OCI-LY1 (cell line): ENCODE measurements around the gene CDHR5.

Experiments used
- H2AFZ ChIP-seq: fragments of 200-600 bp; sonication (generic), shearing (Covaris generic); 2 replicates; pipeline ENCODE4 v1.6.0; 2014; ENCODE audit warnings: antibody characterized with exemption, mild to moderate bottlenecking, low read length
- H3F3A ChIP-seq: fragments of 200-600 bp; sonication (generic), shearing (Covaris generic); 2 replicates; pipeline ENCODE4 v1.6.0; 2014; ENCODE audit warnings: mild to moderate bottlenecking, antibody characterized with exemption, low read length, moderate library complexity; ENCODE audit not compliant: insufficient read depth
- H3K27ac ChIP-seq: fragments of 200-600 bp; sonication (generic); 2 replicates; pipeline ENCODE4 v1.5.1; 2014; ENCODE audit warnings: low read length, mixed run types, mild to moderate bottlenecking, low read depth; ENCODE audit not compliant: poor library complexity, severe bottlenecking
- H3K27me3 ChIP-seq: fragments of 200-600 bp; sonication (generic); 2 replicates; pipeline ENCODE4 v1.6.0; 2014; ENCODE audit warnings: antibody characterized with exemption, mild to moderate bottlenecking, low read length, moderate library complexity; ENCODE audit not compliant: insufficient read depth
- H3K36me3 ChIP-seq: fragments of 200-600 bp; sonication (generic); 2 replicates; pipeline ENCODE4 v1.6.1; 2014; ENCODE audit warnings: mild to moderate bottlenecking, antibody characterized with exemption, low read length, moderate library complexity, mixed read lengths; ENCODE audit not compliant: insufficient read depth
- H3K4me1 ChIP-seq: fragments of 200-600 bp; sonication (generic); 2 replicates; pipeline ENCODE4 v1.5.1; 2014; ENCODE audit warnings: mild to moderate bottlenecking, low read length, moderate library complexity; ENCODE audit not compliant: insufficient read depth, severe bottlenecking
- H3K4me2 ChIP-seq: fragments of 200-600 bp; sonication (generic), shearing (Covaris generic); 2 replicates; pipeline ENCODE4 v1.6.1; 2014; ENCODE audit warnings: low read length
- H3K4me3 ChIP-seq: fragments of 200-600 bp; sonication (generic); 2 replicates; pipeline ENCODE4 v1.5.1; 2014; ENCODE audit warnings: low read length, low read depth, mild to moderate bottlenecking, mixed read lengths; ENCODE audit not compliant: poor library complexity, severe bottlenecking
- H3K79me2 ChIP-seq: fragments of 200-600 bp; shearing (Covaris generic); 2 replicates; pipeline ENCODE4 v1.6.1; 2016; ENCODE audit warnings: mixed run types, low read length, mixed read lengths; ENCODE audit not compliant: insufficient read depth
- H3K9ac ChIP-seq: fragments of 200-600 bp; sonication (generic), shearing (Covaris generic); 2 replicates; pipeline ENCODE4 v1.6.1; 2014; ENCODE audit warnings: mild to moderate bottlenecking, low read length, mixed read lengths
- H3K9me2 ChIP-seq: fragments of 200-600 bp; sonication (generic), shearing (Covaris generic); 2 replicates; pipeline ENCODE4 v1.6.1; 2014; ENCODE audit warnings: low read depth, mild to moderate bottlenecking, low read length, mixed read lengths
- H3K9me3 ChIP-seq: fragments of 200-600 bp; shearing (Covaris generic); 2 replicates; pipeline ENCODE4 v1.6.1; 2014; ENCODE audit warnings: low read length, mixed read lengths
- H4K20me1 ChIP-seq: fragments of 200-600 bp; sonication (generic), shearing (Covaris generic); 2 replicates; pipeline ENCODE4 v1.6.0; 2016; ENCODE audit warnings: mild to moderate bottlenecking, low read length; ENCODE audit not compliant: insufficient read depth
- CTCF ChIP-seq: fragments of 200-600 bp; sonication (generic), shearing (Covaris generic); IDR thresholded peaks from 2 replicates; pipeline ENCODE4 v1.5.1; 2017; ENCODE audit warnings: mild to moderate bottlenecking, antibody characterized with exemption, low read length, moderate library complexity, mixed read lengths
- EZH2 ChIP-seq: fragments of 200-600 bp; sonication (generic), shearing (Covaris generic); IDR thresholded peaks from 2 replicates; pipeline ENCODE4 v1.8.0; 2017; ENCODE audit warnings: borderline replicate concordance, mixed run types, mild to moderate bottlenecking, antibody characterized with exemption, low read length, moderate library complexity, mixed read lengths

CDHR5 gene

GRCh38 chr11:628056-628455 lies 3.3 kb upstream of the CDHR5 start:
- Histone ChIP-seq H3K4me3 (no peak overlapping the region), H3K79me2 (no peaks in the 10 kb centered on the region), H3K4me1 (peaks cover 18% of the 10 kb centered on the region), H3K9me3 (no peaks in the 10 kb centered on the region), H4K20me1 (no peaks in the 10 kb centered on the region), H3F3A (no peaks in the 10 kb centered on the region), H3K9me2 (no peaks in the 10 kb centered on the region), H3K36me3 (peaks cover 2% of the 10 kb centered on the region; the same call in 1 of the 2 replicates), H3K27ac (no peak overlapping the region), H3K4me2 (peak overlapping the region; percentile 18; the same call in 1 of the 2 replicates), H3K9ac (no peak overlapping the region), H3K27me3 (0 out of 2 replicates have a peak, but pooled peaks cover 3% of the 10 kb centered on the region), H2AFZ (no peak overlapping the region)
- no peak for TF ChIP-seq CTCF
- TF ChIP-seq EZH2 = no peak

- Histone ChIP-seq H3K79me2 (no peaks in the 10 kb centered on the region), H3K4me2 (no peak overlapping the region), H3K36me3 (peaks cover 6% of the 10 kb centered on the region; the same call in 1 of the 2 replicates), H3K4me1 (peaks cover 18% of the 10 kb centered on the region), H3K27me3 (0 out of 2 replicates have a peak, but pooled peaks cover 3% of the 10 kb centered on the region), H3K9ac (no peak overlapping the region), H2AFZ (no peak overlapping the region), H3F3A (no peaks in the 10 kb centered on the region), H3K27ac (no peak overlapping the region), H3K4me3 (no peak overlapping the region), H4K20me1 (no peaks in the 10 kb centered on the region), H3K9me3 (no peaks in the 10 kb centered on the region), H3K9me2 (no peaks in the 10 kb centered on the region)
- no peak for TF ChIP-seq EZH2
- TF ChIP-seq CTCF = no peak
Observed at GRCh38 chr11:627308-627576, 2.5 kb upstream of the CDHR5 start.

GRCh38 chr11:626475-627307 lies 1.9 kb upstream of the CDHR5 start, which contains the start of gene SCT:
TSS of gene SCT (minus strand) at chr11:627181. CDS start at chr11:627143, 38 bp downstream.
- Histone ChIP-seq H3F3A (no peaks in the 10 kb centered on the region), H3K4me1 (peaks cover 18% of the 10 kb centered on the region), H3K9me2 (no peaks in the 10 kb centered on the region), H2AFZ (no peak within 1 kb of the TSS), H3K79me2 (no peaks in the 10 kb centered on the region), H3K27ac (no peak within 1 kb of the TSS), H3K4me2 (no peak within 1 kb of the TSS; the same call in 1 of the 2 replicates), H3K27me3 (0 out of 2 replicates have a peak, but pooled peaks cover 3% of the 10 kb centered on the region), H3K9me3 (no peaks in the 10 kb centered on the region), H3K4me3 (no peak within 1 kb of the TSS), H4K20me1 (no peaks in the 10 kb centered on the region), H3K36me3 (peaks cover 8% of the 10 kb centered on the region; the same call in 1 of the 2 replicates), H3K9ac (no peak within 1 kb of the TSS)
- no peak for TF ChIP-seq CTCF
- no peak for TF ChIP-seq EZH2
